Panc1 (cell line): Measurements from ENCODE around the gene DOCK4. TPM values are rescaled to one million over a fixed set of nuclear protein-coding genes. Genes with fewer than 3 reads are reported as not detected.
"Not testable (repeated sequence)": the region's sequence is repeated elsewhere in the genome, so short reads cannot be mapped to it uniquely, and the experiment has no call there.

ENCODE experiments used
- ATAC-seq: fragments of 200-7000 bp; cut with Tn5 transposase; 2 replicates; pipeline ENCODE4 v1.9.1; 2020; ENCODE audit warnings: mild to moderate bottlenecking, moderate library complexity
- BruUV-seq: library from RNA; stranded (reverse); fragments of 400-500 nt; replicated peaks from 2 replicates; lab custom pipeline; 2021; lab: Mats Ljungman, UMichigan
- CTCF ChIA-PET: fragments of 300-600 bp; sonication (Branson Sonifier 250); formaldehyde crosslinking; loops from one replicate; lab custom pipeline; 2022; ENCODE audit warnings: antibody characterized with exemption; lab: Charles Lee
- POLR2A ChIA-PET: fragments of 300-600 bp; sonication (Branson Sonifier 250); formaldehyde crosslinking; loops from one replicate; lab custom pipeline; 2022; ENCODE audit warnings: antibody characterized with exemption; lab: Charles Lee
- DNase-seq: peaks from one replicate; pipeline ENCODE4 v3.0.0-alpha.2; 2010; ENCODE audit warnings: low read depth, low spot score
- H3K27ac ChIP-seq: 2 replicates; pipeline ENCODE4 v1.5.1; 2011; ENCODE audit warnings: mild to moderate bottlenecking, low read length, inconsistent platforms
- H3K27me3 ChIP-seq: fragments of 200-500 bp; sonication (Bioruptor generic); 2 replicates; pipeline ENCODE4 v1.6.0; 2014; ENCODE audit warnings: low read length, inconsistent platforms; ENCODE audit not compliant: control insufficient read depth, insufficient read depth
- H3K36me3 ChIP-seq: fragments of 200-500 bp; sonication (Bioruptor generic); 2 replicates; pipeline ENCODE4 v1.5.1; 2014; ENCODE audit warnings: inconsistent platforms, mild to moderate bottlenecking, low read length, moderate library complexity; ENCODE audit not compliant: control insufficient read depth, insufficient read depth
- H3K4me1 ChIP-seq: 2 replicates; pipeline ENCODE4 v1.5.1; 2011; ENCODE audit warnings: inconsistent platforms, mild to moderate bottlenecking, low read length, moderate library complexity; ENCODE audit not compliant: control insufficient read depth, insufficient read depth
- H3K4me3 ChIP-seq, 2 experiments: 2 replicates each; pipeline ENCODE4 v1.5.1; 2011 to 2012; ENCODE audit warnings: low read depth in 2 of 2, low read length in 2 of 2, mild to moderate bottlenecking in 2 of 2, inconsistent platforms in 1 of 2, moderate library complexity in 1 of 2
- H3K9me3 ChIP-seq: fragments of 200-500 bp; sonication (Bioruptor generic); 2 replicates; pipeline ENCODE4 v1.5.1; 2014; ENCODE audit warnings: low read depth, mild to moderate bottlenecking, inconsistent platforms, low read length, moderate library complexity; ENCODE audit not compliant: control insufficient read depth, insufficient read depth
- POLR2AphosphoS5 ChIP-seq: IDR thresholded peaks from 2 replicates; pipeline ENCODE4 v1.6.1; 2012; ENCODE audit warnings: mild to moderate bottlenecking, low read depth, low read length, moderate library complexity
- SIN3A ChIP-seq: IDR thresholded peaks from 2 replicates; pipeline ENCODE4 v1.6.1; 2012; ENCODE audit warnings: low read depth, mild to moderate bottlenecking, low read length, moderate library complexity, borderline replicate concordance; ENCODE audit not compliant: insufficient read depth
- TCF7L2 ChIP-seq: IDR thresholded peaks from 2 replicates; pipeline ENCODE4 v1.6.1; 2011; ENCODE audit warnings: mild to moderate bottlenecking, low read depth, low read length, inconsistent platforms
- in situ Hi-C: cut with HindIII; loops from 2 replicates; pipeline ENCODE4 v1.10.0; 2016; ENCODE audit warnings: low sequenced_read_pairs, low pct_unique_long_range_greater_than_20kb
- intact Hi-C: fragments of 100-400 bp; cut with micrococcal nuclease; formaldehyde crosslinking; loops from one replicate; pipeline ENCODE4 v1.10.0; 2022; ENCODE audit not compliant: unreplicated experiment
- total RNA-seq: library from RNA; stranded (reverse); gene quantifications from one replicate; pipeline ENCODE4 v1.2.1, GENCODE V29; 2021; ENCODE audit not compliant: unreplicated experiment
- TF ChIP-seq, protein P1 (sequence below): fragments of 450-650 bp; IDR thresholded peaks from 2 replicates; pipeline ENCODE4 v1.5.1; 2017; ENCODE audit warnings: mild to moderate bottlenecking
- TF ChIP-seq, protein P2 (sequence below), 2 experiments: IDR thresholded peaks; 2 replicates each; pipeline ENCODE4 v1.6.1; 2011 to 2012; ENCODE audit warnings: low read depth in 2 of 2, control low read depth in 1 of 2, low read length in 1 of 2, mild to moderate bottlenecking in 1 of 2, moderate library complexity in 1 of 2; ENCODE audit not compliant: insufficient read depth in 1 of 2

DOCK4 gene
- total RNA-seq, 1 experiment from 2014 or later = 10.8 TPM

DNA sequence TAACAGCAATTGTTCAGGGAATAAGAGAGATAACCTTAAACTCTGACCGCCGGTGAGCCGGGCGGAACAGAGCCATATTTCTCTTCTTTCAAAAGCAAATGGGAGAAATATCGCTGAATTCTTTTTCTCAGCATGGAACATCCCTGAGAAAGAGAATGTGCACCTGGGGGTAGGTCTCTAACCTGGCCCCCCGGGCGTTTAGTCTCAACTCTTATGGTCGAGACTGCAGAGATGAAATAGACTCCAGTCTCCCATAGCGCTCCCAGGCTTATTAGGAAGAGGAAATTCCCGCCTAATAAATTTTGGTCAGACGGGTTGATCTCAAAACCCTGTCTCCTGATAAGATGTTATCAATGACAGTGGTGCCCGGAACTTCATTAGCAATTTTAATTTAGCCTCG, 43.8 kb upstream of the DOCK4 start:
- CTCF ChIA-PET, H3K9me3 ChIP-seq, H3K27me3 ChIP-seq, H3K4me1 ChIP-seq, H3K4me3 ChIP-seq, H3K27ac ChIP-seq, ATAC-seq, H3K36me3 ChIP-seq, POLR2A ChIA-PET, intact Hi-C loops, in situ Hi-C loops, DNase-seq, BruUV-seq: not testable (repeated sequence)

DNA sequence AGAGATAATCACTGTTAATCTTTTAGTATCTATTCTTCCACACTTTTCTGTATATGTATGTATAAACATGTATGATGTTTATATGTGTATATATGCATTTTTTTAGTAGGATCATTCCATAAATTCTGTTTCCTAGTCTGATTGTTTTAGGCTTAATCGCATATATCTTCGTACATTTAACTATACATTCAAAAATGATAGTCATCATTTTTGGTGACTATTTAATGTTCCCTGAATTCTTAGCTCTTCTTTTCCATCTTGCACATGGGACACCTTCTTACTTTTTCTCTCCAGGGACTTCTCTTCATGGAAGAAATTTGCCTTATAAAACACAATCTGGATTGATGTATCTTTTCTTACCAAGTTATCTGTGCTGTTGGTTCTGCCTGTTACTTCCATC, 42.4 kb upstream of the DOCK4 start:
- no TSS peak for BruUV-seq
- Histone ChIP-seq H3K9me3 (no peaks in the 10 kb centered on the region), H3K27me3 (no peaks in the 10 kb centered on the region), H3K4me3 (no peak overlapping the region), H3K36me3 (no peaks in the 10 kb centered on the region), H3K27ac (no peak overlapping the region), H3K4me1 (no peaks in the 10 kb centered on the region; the same call in 1 of the 2 replicates)
- in situ Hi-C loops (no loop called here), intact Hi-C loops (no loop called here)
- ChIA-PET CTCF (no interaction called here), POLR2A (interaction anchor here (0.6 kb wide), 1 partner anchor 17 kb away, joined by 4 read pairs; no protein-coding TSS in a partner anchor)
- no peak for ATAC-seq
- DNase-seq = no peak
- no peak for TF ChIP-seq TCF7L2

DNA sequence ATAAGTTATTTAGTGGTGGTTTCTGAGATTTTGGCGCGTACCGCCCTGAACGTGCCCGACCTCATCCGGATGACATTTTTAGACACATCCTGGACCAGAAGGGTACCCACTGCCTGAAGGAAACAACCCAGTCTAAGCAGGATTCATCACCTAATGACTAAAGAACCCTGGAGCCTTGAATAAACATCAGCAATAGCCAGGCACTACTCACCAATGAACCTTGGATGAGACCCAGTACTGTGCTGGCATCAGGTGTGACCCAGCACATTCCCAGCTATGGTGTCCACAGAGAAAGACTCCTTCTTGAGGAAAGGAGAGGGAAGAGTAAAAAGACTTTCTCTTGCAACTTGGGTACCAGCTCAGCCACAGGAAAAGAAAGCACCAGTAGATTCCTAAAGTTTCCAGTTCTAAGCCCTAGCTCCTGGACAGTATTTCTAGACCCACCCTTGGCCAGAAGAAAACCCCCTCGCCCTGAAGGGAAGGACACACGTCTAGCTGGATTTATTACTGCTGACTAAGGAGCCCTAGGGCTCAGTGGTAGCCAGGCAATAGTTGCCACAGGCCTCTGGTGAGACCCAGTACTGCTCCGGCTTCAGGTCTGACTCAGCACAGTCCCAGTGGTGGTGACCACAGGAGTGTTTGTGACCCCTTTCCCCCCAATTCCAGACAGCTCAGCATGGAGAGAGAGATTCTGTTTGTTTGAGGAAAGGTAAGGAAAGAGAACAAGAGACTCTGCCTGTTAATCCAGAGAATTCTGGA, 32.8 kb upstream of the DOCK4 start:
- POLR2A ChIA-PET = interaction anchor here (0.6 kb wide), 1 partner anchor 38 kb away, joined by 4 read pairs; no protein-coding TSS in a partner anchor

More for the DNA sequence above, 32.8 kb upstream of the DOCK4 start:
- Histone ChIP-seq H3K4me3 (no peak overlapping the region), H3K9me3 (peaks cover 2% of the 10 kb centered on the region; the same call in 1 of the 2 replicates), H3K36me3 (no peaks in the 10 kb centered on the region), H3K4me1 (no peaks in the 10 kb centered on the region), H3K27ac (no peak overlapping the region), H3K27me3 (no peaks in the 10 kb centered on the region)
- DNase-seq (no peak), ATAC-seq (peak; percentile 87)
- TF ChIP-seq, protein P1, sequence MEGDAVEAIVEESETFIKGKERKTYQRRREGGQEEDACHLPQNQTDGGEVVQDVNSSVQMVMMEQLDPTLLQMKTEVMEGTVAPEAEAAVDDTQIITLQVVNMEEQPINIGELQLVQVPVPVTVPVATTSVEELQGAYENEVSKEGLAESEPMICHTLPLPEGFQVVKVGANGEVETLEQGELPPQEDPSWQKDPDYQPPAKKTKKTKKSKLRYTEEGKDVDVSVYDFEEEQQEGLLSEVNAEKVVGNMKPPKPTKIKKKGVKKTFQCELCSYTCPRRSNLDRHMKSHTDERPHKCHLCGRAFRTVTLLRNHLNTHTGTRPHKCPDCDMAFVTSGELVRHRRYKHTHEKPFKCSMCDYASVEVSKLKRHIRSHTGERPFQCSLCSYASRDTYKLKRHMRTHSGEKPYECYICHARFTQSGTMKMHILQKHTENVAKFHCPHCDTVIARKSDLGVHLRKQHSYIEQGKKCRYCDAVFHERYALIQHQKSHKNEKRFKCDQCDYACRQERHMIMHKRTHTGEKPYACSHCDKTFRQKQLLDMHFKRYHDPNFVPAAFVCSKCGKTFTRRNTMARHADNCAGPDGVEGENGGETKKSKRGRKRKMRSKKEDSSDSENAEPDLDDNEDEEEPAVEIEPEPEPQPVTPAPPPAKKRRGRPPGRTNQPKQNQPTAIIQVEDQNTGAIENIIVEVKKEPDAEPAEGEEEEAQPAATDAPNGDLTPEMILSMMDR = no peak
- TF ChIP-seq, protein P2, sequence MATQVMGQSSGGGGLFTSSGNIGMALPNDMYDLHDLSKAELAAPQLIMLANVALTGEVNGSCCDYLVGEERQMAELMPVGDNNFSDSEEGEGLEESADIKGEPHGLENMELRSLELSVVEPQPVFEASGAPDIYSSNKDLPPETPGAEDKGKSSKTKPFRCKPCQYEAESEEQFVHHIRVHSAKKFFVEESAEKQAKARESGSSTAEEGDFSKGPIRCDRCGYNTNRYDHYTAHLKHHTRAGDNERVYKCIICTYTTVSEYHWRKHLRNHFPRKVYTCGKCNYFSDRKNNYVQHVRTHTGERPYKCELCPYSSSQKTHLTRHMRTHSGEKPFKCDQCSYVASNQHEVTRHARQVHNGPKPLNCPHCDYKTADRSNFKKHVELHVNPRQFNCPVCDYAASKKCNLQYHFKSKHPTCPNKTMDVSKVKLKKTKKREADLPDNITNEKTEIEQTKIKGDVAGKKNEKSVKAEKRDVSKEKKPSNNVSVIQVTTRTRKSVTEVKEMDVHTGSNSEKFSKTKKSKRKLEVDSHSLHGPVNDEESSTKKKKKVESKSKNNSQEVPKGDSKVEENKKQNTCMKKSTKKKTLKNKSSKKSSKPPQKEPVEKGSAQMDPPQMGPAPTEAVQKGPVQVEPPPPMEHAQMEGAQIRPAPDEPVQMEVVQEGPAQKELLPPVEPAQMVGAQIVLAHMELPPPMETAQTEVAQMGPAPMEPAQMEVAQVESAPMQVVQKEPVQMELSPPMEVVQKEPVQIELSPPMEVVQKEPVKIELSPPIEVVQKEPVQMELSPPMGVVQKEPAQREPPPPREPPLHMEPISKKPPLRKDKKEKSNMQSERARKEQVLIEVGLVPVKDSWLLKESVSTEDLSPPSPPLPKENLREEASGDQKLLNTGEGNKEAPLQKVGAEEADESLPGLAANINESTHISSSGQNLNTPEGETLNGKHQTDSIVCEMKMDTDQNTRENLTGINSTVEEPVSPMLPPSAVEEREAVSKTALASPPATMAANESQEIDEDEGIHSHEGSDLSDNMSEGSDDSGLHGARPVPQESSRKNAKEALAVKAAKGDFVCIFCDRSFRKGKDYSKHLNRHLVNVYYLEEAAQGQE (IDR thresholded peaks at IDR 0.05; ENCODE audit: insufficient read depth in 1 of 2, low read depth in 2 of 2, low read length in 1 of 2) = no peak
- TF ChIP-seq POLR2AphosphoS5 (no peak), SIN3A (no peak), TCF7L2 (no peak)
- intact Hi-C loops = no loop called here
- no TSS peak for BruUV-seq
- in situ Hi-C loops = no loop called here
- CTCF ChIA-PET = no interaction called here
